ENCODE data around the gene FRMD5. TPM values are rescaled to one million over a fixed set of nuclear protein-coding genes. Genes with fewer than 3 reads are reported as not detected.

The FRMD5 gene
- total and polyA plus RNA-seq, 5 donors = 20.8 to 88.6 (median 44.6) TPM

- intact Hi-C loops (cut with DNase I) = no loop called here
- no peaks in the 10 kb centered on the region for H3K4me1 ChIP-seq (ENCODE audit: control insufficient read depth, insufficient read depth, low read length)
- WGBS = 49% methylated on average over 4 of the region's 4 CpGs
- DNase-seq (no peak), ATAC-seq (no peak)
- H3K27ac ChIP-seq (ENCODE audit: low read length) = no peak overlapping the region
- H3K27me3 ChIP-seq (ENCODE audit: control insufficient read depth, insufficient read depth) = no peaks in the 10 kb centered on the region
- H3K4me3 ChIP-seq (ENCODE audit: low read length) = no peak overlapping the region
- no peaks in the 10 kb centered on the region for H3K9me3 ChIP-seq (ENCODE audit: control insufficient read depth, low read length)
These were observed 219.7 kb downstream of the FRMD5 start for GRCh38 chr15:43975326-43975725.

- H3K27ac ChIP-seq (ENCODE audit: low read length) = no peak overlapping the region
- 48% methylated on average over 3 of the region's 3 CpGs for WGBS
- H3K4me3 ChIP-seq (ENCODE audit: low read length) = no peak overlapping the region
- no peaks in the 10 kb centered on the region for H3K9me3 ChIP-seq (ENCODE audit: control insufficient read depth, low read length)
- DNase-seq (no peak), ATAC-seq (peak in 1 of 2 donors; percentile 55)
- H3K27me3 ChIP-seq (ENCODE audit: control insufficient read depth, insufficient read depth) = no peaks in the 10 kb centered on the region
- intact Hi-C loops (cut with DNase I) = no loop called here
- no peaks in the 10 kb centered on the region for H3K4me1 ChIP-seq (ENCODE audit: control insufficient read depth, insufficient read depth, low read length)
These were observed 220.2 kb downstream of the FRMD5 start for GRCh38 chr15:43974852-43975251.

- intact Hi-C loops (cut with DNase I) = no loop called here
- H3K9me3 ChIP-seq (ENCODE audit: control insufficient read depth, low read length) = no peaks in the 10 kb centered on the region
- DNase-seq (no peak), ATAC-seq (no peak)
- H3K27ac ChIP-seq (ENCODE audit: low read length) = no peak overlapping the region
- 97% methylated on average over 1 of the region's 1 CpG for WGBS
- no peak overlapping the region for H3K4me3 ChIP-seq (ENCODE audit: low read length)
- H3K4me1 ChIP-seq (ENCODE audit: control insufficient read depth, insufficient read depth, low read length) = no peaks in the 10 kb centered on the region
- H3K27me3 ChIP-seq (ENCODE audit: control insufficient read depth, insufficient read depth) = no peaks in the 10 kb centered on the region
These were observed 225.2 kb downstream of the FRMD5 start for GRCh38 chr15:43969802-43970375.

GRCh38 chr15:43968551-43968950, 226.5 kb downstream of the FRMD5 start:
- Histone ChIP-seq H3K27me3 (ENCODE audit: control insufficient read depth, insufficient read depth) (no peaks in the 10 kb centered on the region), H3K9me3 (ENCODE audit: control insufficient read depth, low read length) (no peaks in the 10 kb centered on the region), H3K27ac (ENCODE audit: low read length) (no peak overlapping the region), H3K4me3 (ENCODE audit: low read length) (no peak overlapping the region), H3K4me1 (ENCODE audit: control insufficient read depth, insufficient read depth, low read length) (no peaks in the 10 kb centered on the region)
- ATAC-seq = no peak
- DNase-seq = no peak
- intact Hi-C loops (cut with DNase I) = no loop called here
- WGBS = 61% methylated on average over 3 of the region's 3 CpGs

- no peaks in the 10 kb centered on the region for H3K4me1 ChIP-seq (ENCODE audit: control insufficient read depth, insufficient read depth, low read length)
- H3K27ac ChIP-seq (ENCODE audit: low read length) = no peak overlapping the region
- H3K27me3 ChIP-seq (ENCODE audit: control insufficient read depth, insufficient read depth) = no peaks in the 10 kb centered on the region
- H3K9me3 ChIP-seq (ENCODE audit: control insufficient read depth, low read length) = no peaks in the 10 kb centered on the region
- H3K4me3 ChIP-seq (ENCODE audit: low read length) = no peak overlapping the region
- intact Hi-C loops (cut with DNase I) = no loop called here
- ATAC-seq (no peak), DNase-seq (no peak)
These were observed 228.4 kb downstream of the FRMD5 start for GRCh38 chr15:43966646-43967045.

GRCh38 chr15:43958861-43959330, 236.2 kb downstream of the FRMD5 start:
- Histone ChIP-seq H3K9me3 (ENCODE audit: control insufficient read depth, low read length) (no peaks in the 10 kb centered on the region), H3K4me1 (ENCODE audit: control insufficient read depth, insufficient read depth, low read length) (no peaks in the 10 kb centered on the region), H3K27ac (ENCODE audit: low read length) (no peak overlapping the region), H3K27me3 (ENCODE audit: control insufficient read depth, insufficient read depth) (no peaks in the 10 kb centered on the region), H3K4me3 (ENCODE audit: low read length) (no peak overlapping the region)
- intact Hi-C loops (cut with DNase I) = no loop called here
- no peak for DNase-seq
- 34% methylated on average over 2 of the region's 2 CpGs for WGBS
- peak in 1 of 2 donors; percentile 55 for ATAC-seq

- 90% methylated on average over 1 of the region's 1 CpG for WGBS
- Histone ChIP-seq H3K27ac (ENCODE audit: low read length) (no peak overlapping the region), H3K27me3 (ENCODE audit: control insufficient read depth, insufficient read depth) (no peaks in the 10 kb centered on the region), H3K4me3 (ENCODE audit: low read length) (no peak overlapping the region), H3K9me3 (ENCODE audit: control insufficient read depth, low read length) (no peaks in the 10 kb centered on the region), H3K4me1 (ENCODE audit: control insufficient read depth, insufficient read depth, low read length) (no peaks in the 10 kb centered on the region)
- ATAC-seq = no peak
- DNase-seq = no peak
- intact Hi-C loops (cut with DNase I) = no loop called here
These were observed 237.3 kb downstream of the FRMD5 start for GRCh38 chr15:43957724-43958123.

GRCh38 chr15:43955140-43955539, 239.9 kb downstream of the FRMD5 start:
- Histone ChIP-seq H3K27me3 (ENCODE audit: control insufficient read depth, insufficient read depth) (no peaks in the 10 kb centered on the region), H3K4me3 (ENCODE audit: low read length) (no peak overlapping the region), H3K4me1 (ENCODE audit: control insufficient read depth, insufficient read depth, low read length) (no peaks in the 10 kb centered on the region), H3K9me3 (ENCODE audit: control insufficient read depth, low read length) (no peaks in the 10 kb centered on the region), H3K27ac (ENCODE audit: low read length) (no peak overlapping the region)
- ATAC-seq (no peak), DNase-seq (no peak)
- WGBS = 94% methylated on average over 1 of the region's 1 CpG
- intact Hi-C loops (cut with DNase I) = no loop called here

GRCh38 chr15:43954181-43954621, 240.9 kb downstream of the FRMD5 start:
- Histone ChIP-seq H3K4me3 (ENCODE audit: low read length) (no peak overlapping the region), H3K9me3 (ENCODE audit: control insufficient read depth, low read length) (no peaks in the 10 kb centered on the region), H3K27ac (ENCODE audit: low read length) (no peak overlapping the region), H3K27me3 (ENCODE audit: control insufficient read depth, insufficient read depth) (no peaks in the 10 kb centered on the region), H3K4me1 (ENCODE audit: control insufficient read depth, insufficient read depth, low read length) (no peaks in the 10 kb centered on the region)
- DNase-seq (no peak), ATAC-seq (peak in 1 of 2 donors; percentile 26)
- intact Hi-C loops (cut with DNase I) = no loop called here
- WGBS = 72% methylated on average over 4 of the region's 4 CpGs

GRCh38 chr15:43953402-43953801, 241.7 kb downstream of the FRMD5 start:
- ATAC-seq (no peak), DNase-seq (no peak)
- Histone ChIP-seq H3K27ac (ENCODE audit: low read length) (no peak overlapping the region), H3K4me3 (ENCODE audit: low read length) (no peak overlapping the region), H3K27me3 (ENCODE audit: control insufficient read depth, insufficient read depth) (no peaks in the 10 kb centered on the region), H3K4me1 (ENCODE audit: control insufficient read depth, insufficient read depth, low read length) (no peaks in the 10 kb centered on the region), H3K9me3 (ENCODE audit: control insufficient read depth, low read length) (no peaks in the 10 kb centered on the region)
- intact Hi-C loops (cut with DNase I) = no loop called here
- 100% methylated on average over 1 of the region's 1 CpG for WGBS

- intact Hi-C loops (cut with DNase I) = no loop called here
- H3K27ac ChIP-seq (ENCODE audit: low read length) = no peak overlapping the region
- WGBS = 86% methylated on average over 4 of the region's 4 CpGs
- H3K4me1 ChIP-seq (ENCODE audit: control insufficient read depth, insufficient read depth, low read length) = no peaks in the 10 kb centered on the region
- ATAC-seq (no peak), DNase-seq (no peak)
- no peak overlapping the region for H3K4me3 ChIP-seq (ENCODE audit: low read length)
- no peaks in the 10 kb centered on the region for H3K27me3 ChIP-seq (ENCODE audit: control insufficient read depth, insufficient read depth)
- no peaks in the 10 kb centered on the region for H3K9me3 ChIP-seq (ENCODE audit: control insufficient read depth, low read length)
These were observed 244.5 kb downstream of the FRMD5 start for GRCh38 chr15:43950531-43950930.

Measured in right cardiac atrium (tissue), 5 donors.